SU-DHL-6 (cell line): ENCODE results near the gene ADK.

Experiments used
- EZH2phosphoT487 ChIP-seq: fragments of 200-600 bp; sonication (generic), shearing (Covaris generic); conservative IDR thresholded peaks from 2 replicates; pipeline ENCODE4 v1.6.1; 2018; ENCODE audit warnings: mild to moderate bottlenecking, antibody characterized with exemption, low read length, moderate library complexity, mixed read lengths
- TF ChIP-seq, protein P1 (sequence below): fragments of 200-600 bp; sonication (generic); IDR thresholded peaks from one replicate; pipeline ENCODE4 v1.5.1; 2017; ENCODE audit warnings: antibody characterized with exemption, mild to moderate bottlenecking, low read length, moderate library complexity; ENCODE audit not compliant: insufficient read depth, poor library complexity, severe bottlenecking

DNA sequence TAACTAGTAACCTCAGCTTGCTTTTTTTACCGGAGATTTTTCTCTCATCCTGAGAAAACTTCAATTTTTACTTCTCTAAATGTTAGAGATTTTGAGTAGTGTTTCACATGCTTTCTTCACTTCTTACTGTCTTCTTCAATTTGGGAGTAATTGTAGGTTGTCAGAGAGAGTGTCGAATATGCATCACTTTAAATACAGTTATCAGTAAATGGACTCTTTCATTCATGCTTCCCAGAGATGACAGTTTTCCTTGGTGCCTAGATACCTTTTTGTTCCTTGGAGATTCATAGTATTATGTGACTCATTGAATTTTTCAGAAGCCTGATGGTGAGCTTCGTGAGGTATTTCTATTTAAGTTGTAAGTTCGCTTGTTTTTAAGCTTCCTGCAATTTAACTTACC, 169.7 kb downstream of the ADK start:
- TF ChIP-seq, protein P1, sequence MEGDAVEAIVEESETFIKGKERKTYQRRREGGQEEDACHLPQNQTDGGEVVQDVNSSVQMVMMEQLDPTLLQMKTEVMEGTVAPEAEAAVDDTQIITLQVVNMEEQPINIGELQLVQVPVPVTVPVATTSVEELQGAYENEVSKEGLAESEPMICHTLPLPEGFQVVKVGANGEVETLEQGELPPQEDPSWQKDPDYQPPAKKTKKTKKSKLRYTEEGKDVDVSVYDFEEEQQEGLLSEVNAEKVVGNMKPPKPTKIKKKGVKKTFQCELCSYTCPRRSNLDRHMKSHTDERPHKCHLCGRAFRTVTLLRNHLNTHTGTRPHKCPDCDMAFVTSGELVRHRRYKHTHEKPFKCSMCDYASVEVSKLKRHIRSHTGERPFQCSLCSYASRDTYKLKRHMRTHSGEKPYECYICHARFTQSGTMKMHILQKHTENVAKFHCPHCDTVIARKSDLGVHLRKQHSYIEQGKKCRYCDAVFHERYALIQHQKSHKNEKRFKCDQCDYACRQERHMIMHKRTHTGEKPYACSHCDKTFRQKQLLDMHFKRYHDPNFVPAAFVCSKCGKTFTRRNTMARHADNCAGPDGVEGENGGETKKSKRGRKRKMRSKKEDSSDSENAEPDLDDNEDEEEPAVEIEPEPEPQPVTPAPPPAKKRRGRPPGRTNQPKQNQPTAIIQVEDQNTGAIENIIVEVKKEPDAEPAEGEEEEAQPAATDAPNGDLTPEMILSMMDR = no peak
- TF ChIP-seq EZH2phosphoT487 = no peak
